GM18505 (cell line): Measurements from ENCODE around the gene HPS1.

Experiments used
- ATAC-seq: cut with Tn5 transposase; IDR thresholded peaks from one replicate; pipeline ENCODE4 v1.9.1; 2021; ENCODE audit not compliant: unreplicated experiment
- POLR2A ChIP-seq: IDR thresholded peaks from 4 replicates; pipeline ENCODE4 v1.6.1; 2011; ENCODE audit warnings: borderline replicate concordance; ENCODE audit not compliant: insufficient read depth, insufficient read length; ENCODE audit errors: extremely low read depth

HPS1 gene

DNA sequence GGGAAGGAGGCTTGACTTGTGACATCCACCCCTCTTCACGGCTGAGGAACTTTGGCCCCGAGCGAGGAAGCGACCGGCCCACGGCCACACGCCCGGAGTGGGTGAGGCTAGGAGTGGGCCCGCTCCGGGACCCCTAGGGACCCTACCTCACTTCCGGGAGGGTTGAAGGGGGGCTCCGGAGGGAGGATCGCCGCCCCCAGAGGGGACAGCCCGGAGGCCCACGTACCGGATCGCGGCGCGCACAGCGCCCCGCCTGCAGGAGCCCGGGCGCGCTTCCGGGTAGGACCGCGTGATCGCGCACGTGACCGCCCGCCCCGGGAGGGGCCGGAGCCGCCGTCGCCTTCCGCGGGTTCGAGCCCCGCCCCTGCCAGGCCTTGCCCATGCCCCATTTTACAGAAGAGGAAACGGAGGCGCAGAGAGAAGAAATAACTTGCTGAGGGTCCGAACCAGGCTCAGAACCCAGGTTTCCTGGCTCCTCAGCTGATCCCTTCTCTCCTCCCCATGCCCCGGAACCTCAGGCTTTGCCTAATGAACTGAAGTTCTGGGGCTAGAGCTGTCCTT lies at the start of gene HPS1:
Gene HPS1, minus strand, starts transcription at position 275 of the 561 bp plus-strand sequence. CDS start 3,695 bp downstream, outside the sequence.
- peak; percentile 93 for TF ChIP-seq POLR2A
- peak; percentile 88 for ATAC-seq

DNA sequence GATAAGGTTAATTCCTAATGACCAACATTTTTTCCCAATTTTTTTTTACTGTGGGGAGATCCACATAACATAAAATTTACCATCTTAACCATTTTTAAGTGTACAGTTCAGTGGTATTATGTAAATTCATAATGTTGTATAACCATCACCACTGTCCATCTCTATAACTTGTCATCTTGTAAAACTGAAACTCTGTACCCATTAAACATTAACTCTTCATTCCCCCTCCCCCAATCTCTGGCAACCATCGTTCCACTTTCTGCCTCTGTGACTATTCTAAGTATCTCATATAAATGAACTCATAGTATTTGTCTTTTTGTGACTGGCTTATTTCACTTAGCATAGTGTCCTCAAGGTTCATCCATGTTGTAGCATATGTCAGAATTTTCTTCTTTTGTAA lies 46.0 kb upstream of the HPS1 start:
- no peak for TF ChIP-seq POLR2A
- ATAC-seq, result no peak

DNA sequence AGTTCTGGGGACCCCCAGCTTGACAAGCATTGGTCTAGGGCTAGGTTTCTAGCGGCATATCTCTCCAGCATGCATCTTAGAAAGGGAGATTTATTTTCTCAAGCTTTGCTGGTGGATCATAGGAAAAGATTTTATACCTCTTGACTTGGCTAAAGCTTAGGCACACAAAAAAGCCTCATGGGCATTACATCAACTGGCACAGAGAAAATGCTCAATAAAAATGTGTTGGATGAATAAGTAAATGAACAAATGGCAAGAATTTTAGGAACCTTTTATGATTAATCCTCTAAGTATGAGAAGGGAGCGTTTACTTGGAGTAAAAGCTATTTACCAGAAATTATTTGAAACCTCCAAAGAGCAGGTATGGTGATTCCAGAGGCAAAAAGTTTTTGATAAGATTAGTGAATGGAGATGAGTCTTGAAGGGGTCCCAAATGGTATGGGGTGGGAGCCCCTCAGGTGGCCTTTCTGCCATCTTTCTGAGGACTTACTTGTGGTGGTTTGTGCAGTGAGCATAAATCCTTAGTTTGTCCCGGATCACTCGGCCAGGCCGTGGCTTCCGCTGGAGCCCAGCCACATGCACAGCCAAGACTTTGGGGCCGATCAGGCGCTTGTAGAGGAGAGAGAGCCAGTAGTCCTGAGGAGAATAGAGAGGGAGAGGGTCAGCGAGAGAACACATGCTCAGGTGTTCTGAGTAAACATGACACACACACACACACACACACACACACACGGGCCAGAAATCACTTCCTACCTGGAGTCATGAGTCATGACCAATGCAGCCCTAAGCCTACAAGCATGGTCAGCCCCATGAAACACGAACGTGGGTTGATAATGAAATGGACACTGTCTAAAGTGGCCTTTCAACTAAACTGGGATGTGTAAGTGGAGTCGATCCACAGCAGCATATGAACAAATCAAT lies 43.1 kb upstream of the HPS1 start:
- TF ChIP-seq POLR2A, result no peak

DNA sequence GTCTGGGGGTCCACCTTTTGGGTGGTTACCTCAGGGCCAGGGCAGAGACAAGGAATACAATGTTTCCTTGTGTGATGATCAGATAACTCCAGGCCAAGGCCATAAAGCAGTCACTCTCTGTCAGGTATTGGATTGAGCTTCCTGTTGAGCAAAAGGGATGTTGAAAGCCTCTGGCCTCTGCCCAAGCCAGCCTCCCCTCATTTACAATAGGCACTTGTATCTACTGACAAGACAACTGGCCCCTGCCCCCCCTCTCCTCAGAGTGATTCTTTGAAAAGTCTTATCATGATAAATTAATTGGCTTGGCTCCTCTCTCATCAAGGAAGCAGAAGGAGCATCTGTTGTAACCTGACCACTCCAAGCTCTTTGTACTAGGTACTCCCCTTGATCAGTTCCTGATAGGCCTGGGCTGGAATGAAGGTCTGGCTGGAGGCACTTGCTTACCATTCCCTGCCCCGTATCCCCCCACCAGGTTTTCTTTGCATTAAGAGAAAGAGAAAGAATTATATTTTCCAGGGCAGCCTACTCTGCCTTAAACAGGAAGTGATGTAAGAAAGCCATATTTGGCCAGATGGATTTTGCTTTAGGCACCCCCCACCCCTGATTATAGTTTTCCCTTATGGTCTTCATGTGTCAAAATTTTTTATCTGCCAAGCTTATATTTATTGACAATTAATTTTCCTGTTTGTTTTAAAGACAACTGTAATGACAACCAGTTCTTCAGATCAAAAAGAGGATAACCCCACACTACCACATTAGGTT lies 42.1 kb upstream of the HPS1 start:
- no peak for ATAC-seq

More for the DNA sequence above, 43.1 kb upstream of the HPS1 start:
- ATAC-seq, result no peak

DNA sequence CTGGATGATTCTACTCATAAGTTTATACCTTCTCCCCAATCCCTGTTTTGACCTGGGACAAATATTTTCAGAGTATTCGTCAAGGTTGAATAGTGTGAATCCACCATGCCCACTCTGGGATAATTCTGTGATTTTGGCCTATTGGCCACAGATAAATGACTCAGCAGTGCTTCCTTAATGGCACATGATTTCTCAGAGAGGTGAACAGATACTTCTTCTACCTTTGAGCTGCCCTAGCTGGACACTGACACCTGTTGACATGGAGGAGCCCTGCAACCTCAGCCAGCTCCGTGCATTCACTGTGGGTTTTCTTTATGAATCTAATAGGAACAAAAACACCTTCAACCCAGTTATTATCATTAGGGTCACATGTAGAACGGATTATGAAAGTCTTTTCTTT lies 40.9 kb upstream of the HPS1 start:
- no peak for TF ChIP-seq POLR2A
- no peak for ATAC-seq

More for the DNA sequence above, 42.1 kb upstream of the HPS1 start:
- TF ChIP-seq POLR2A, result no peak

DNA sequence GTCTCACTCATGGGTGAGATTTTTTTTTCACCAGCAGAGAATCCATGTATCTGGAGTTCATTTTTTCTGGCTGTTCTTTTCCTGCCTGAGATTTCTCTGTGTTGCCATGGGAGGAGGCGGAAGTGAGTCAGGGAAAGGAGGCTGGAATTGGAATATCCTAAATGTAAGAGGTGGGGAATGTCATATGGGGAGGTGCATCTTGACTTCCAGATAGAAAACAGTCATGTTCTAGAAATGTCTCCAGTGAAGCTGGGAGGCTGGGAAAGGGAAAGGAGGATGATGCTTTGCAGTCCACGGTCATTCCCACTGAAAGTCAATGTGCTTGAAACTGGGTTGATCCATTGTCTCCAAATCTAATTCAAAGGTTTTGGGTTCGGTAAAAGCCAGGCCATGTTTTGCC lies 39.7 kb upstream of the HPS1 start:
- no peak for TF ChIP-seq POLR2A
- ATAC-seq, result no peak

DNA sequence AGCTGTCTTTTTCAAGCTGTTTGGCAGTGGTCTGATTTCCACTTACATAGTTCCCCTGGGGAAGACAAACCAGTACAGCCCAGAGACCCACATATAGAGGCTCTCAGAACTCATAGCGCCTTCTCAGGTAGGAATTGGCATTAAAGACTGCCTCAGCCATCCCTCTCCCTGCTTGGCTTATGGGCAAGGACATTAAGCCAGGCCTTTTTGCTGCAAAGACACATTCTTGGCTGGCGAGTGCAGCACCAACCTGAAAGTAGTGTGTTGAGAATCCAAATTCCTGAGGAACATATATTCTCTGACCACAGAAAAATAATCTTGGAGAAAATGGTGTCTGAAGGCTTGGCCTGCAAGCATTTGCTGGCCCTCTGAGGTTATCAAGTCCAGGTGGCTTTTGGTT lies 39.2 kb upstream of the HPS1 start:
- TF ChIP-seq POLR2A, result no peak
- no peak for ATAC-seq

DNA sequence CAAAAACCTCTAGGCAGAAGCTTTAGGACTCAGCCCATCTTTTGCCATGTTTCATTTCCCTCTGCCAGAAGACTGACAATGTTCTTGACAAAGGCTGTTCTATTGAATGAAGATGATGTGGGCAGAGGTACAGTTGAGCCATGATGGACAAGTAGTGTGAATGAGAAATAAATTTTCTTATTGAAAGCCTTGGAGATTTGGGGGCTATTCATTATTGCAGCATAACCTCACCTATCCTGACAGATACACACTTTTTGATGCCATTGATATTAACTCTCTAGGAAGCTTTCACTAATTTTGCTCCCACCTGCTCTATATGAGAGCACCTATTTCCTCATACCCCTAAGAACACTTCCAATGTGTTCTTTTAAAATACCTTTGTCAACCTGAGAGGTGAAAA lies 36.9 kb upstream of the HPS1 start:
- ATAC-seq, result no peak

DNA sequence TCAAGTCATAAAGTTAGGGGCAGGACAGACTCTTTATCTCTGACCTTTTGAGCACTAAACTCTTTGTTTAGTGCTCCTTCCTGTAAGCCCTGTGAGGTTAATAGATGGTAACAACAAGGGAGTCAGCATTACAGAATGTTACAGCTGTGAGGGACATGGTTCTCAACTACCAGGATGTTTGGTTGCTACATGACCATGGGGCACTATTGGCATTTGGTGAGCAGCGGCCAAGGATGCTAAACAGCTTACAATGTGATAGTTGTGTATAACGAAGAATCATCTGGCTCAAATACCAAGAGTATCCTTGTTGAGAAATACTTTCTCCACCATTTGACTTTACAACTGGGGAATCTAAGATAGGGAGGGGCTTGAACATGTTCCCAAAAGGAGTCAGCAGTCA lies 35.4 kb upstream of the HPS1 start:
- TF ChIP-seq POLR2A, result no peak
- no peak for ATAC-seq

More for the DNA sequence above, 36.9 kb upstream of the HPS1 start:
- no peak for TF ChIP-seq POLR2A

DNA sequence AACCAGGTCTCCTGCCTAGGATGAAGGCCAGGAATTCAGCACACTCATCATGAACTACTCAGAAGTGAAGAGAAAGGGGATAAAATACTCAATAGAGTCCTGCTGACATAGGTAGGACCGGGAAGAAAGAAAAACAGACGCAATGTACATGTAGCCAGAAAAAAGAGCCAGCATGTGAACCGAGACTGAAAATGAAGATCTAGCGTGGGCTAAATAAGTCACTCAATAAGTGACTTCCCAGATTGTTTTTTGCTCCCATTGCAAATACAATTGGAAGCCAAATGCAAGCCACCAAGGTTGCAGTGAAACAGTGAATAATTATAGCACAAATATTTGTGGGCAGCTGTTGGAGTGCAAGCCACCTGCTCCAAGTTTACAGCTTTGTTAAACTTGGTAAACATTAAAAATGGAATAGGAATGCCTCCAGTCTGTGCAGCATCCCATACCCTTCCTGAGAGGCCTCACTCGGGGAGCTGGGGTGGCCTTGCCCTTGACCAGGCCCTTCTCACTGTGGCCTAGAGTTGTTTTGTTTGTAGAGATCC lies 34.7 kb upstream of the HPS1 start:
- ATAC-seq, result no peak
- TF ChIP-seq POLR2A, result no peak

DNA sequence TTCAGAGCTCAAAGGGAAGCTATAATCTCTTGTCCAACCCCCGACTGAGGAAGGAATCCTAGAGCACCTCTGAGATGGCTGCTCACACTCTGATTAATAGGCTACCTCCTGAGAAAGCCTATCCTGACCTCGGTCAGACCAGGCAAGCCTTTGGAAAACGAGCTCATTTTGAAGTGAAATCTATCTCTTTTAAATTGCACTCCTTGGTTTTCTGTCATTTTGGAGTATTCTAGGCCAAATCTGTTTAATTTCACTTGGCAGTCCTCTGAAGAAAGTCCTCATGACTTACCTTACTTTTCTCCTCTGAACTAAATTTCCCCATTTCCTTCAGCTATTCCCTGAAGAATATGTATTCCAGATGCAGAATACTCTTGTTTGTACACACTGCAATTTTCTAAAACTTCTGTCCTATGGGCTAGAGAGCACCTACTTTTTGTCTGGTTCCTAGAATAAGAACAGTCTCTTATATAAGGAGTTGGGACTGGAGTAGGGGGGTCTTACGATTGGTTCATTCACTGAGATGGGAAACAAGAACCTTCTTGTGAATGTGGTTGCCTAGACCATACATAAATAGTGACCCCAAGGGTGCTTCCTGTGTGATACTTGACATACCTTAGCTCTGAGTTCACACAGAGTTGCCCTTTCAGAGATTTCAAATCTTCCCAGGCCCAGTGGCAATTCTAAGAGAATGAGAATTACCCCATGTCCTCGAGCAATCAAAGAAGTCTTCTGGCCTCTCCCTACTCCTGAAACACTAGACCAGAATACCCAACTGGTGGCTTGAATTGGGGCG lies 31.9 kb upstream of the HPS1 start:
- no peak for TF ChIP-seq POLR2A
- ATAC-seq, result no peak

DNA sequence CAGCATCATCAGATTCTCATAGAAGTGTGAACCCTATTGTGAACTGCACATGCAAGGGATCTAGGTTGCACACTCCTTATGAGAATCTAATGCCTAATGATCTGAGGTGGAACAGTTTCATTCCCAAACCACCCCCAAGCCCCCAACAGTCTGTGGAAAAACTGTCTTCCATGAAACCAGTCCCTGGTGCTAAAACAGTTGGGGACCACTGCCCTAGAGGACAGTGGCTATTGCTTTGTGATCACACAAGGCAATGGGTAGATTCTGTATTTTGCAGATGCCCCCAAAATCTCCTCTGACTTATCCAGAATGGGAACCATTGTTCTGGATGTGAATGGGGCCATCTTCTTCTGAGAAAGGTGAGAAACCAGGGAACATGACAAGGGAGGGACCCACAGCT lies 31.1 kb upstream of the HPS1 start:
- no peak for TF ChIP-seq POLR2A
- no peak for ATAC-seq
